ENCODE measurements around the gene MED15.

GRCh38 chr22:20591660-20592310 is 84.4 kb downstream of the MED15 start:
- TF ChIP-seq CTCF (IDR thresholded peaks at IDR 0.05) = no peak
- TF ChIP-seq POLR2A (IDR thresholded peaks at IDR 0.05) = no peak
- no peak for TF ChIP-seq EP300 (IDR thresholded peaks at IDR 0.05)
